GM23338 (cell line): ENCODE data around the gene DCAF10. TPM values are rescaled to one million over a fixed set of nuclear protein-coding genes. Genes with fewer than 3 reads are reported as not detected.

Experiments
- ATAC-seq: fragments of 200-7000 bp; cut with Tn5 transposase; 3 replicates; pipeline ENCODE4 v1.9.1; 2020
- DNase-seq: peaks from one replicate; pipeline ENCODE4 v3.0.0-alpha.2; 2015; ENCODE audit warnings: low spot score
- H2AFZ ChIP-seq: fragments of 200-600 bp; sonication (generic); 2 replicates; pipeline ENCODE4 v1.8.0; 2016; ENCODE audit warnings: antibody characterized with exemption, mild to moderate bottlenecking, moderate library complexity
- H3F3A ChIP-seq: fragments of 200-600 bp; sonication (generic); replicated peaks from 2 replicates; pipeline ENCODE4 v1.8.0; 2017; ENCODE audit warnings: antibody characterized with exemption, mixed run types, low read depth
- H3K27ac ChIP-seq: fragments of 200-600 bp; sonication (generic); 2 replicates; pipeline ENCODE4 v1.6.1; 2016; ENCODE audit warnings: low read depth
- H3K27me3 ChIP-seq: fragments of 200-600 bp; sonication (generic); 2 replicates; pipeline ENCODE4 v1.8.0; 2016; ENCODE audit warnings: mild to moderate bottlenecking, mixed run types, moderate library complexity; ENCODE audit not compliant: insufficient read depth
- H3K36me3 ChIP-seq: fragments of 200-600 bp; sonication (generic); 2 replicates; pipeline ENCODE4 v1.8.0; 2016; ENCODE audit warnings: mild to moderate bottlenecking; ENCODE audit not compliant: insufficient read depth
- H3K4me1 ChIP-seq: fragments of 200-600 bp; sonication (generic); 2 replicates; pipeline ENCODE4 v1.8.0; 2016; ENCODE audit warnings: mild to moderate bottlenecking, moderate library complexity; ENCODE audit not compliant: insufficient read depth
- H3K4me2 ChIP-seq: fragments of 200-600 bp; sonication (generic); 2 replicates; pipeline ENCODE4 v1.7.1; 2017; ENCODE audit warnings: mixed run types
- H3K4me3 ChIP-seq: fragments of 200-600 bp; sonication (generic); 2 replicates; pipeline ENCODE4 v1.6.1; 2016; ENCODE audit warnings: mixed run types
- H3K79me2 ChIP-seq: fragments of 200-600 bp; sonication (generic); replicated peaks from 2 replicates; pipeline ENCODE4 v1.8.0; 2017; ENCODE audit warnings: mild to moderate bottlenecking; ENCODE audit not compliant: insufficient read depth
- H3K9me2 ChIP-seq: fragments of 200-600 bp; sonication (generic); 2 replicates; pipeline ENCODE4 v1.8.0; 2017; ENCODE audit not compliant: insufficient read depth
- H4K20me1 ChIP-seq: fragments of 200-600 bp; sonication (generic); replicated peaks from 2 replicates; pipeline ENCODE4 v1.8.0; 2017; ENCODE audit warnings: mild to moderate bottlenecking; ENCODE audit not compliant: insufficient read depth
- H3K27ac Mint-ChIP-seq: 2 replicates; pipeline ENCODE4 v1.8.0; 2020; ENCODE audit warnings: inconsistent platforms, mild to moderate bottlenecking, moderate library complexity, mixed read lengths
- H3K27me3 Mint-ChIP-seq: 3 replicates; pipeline ENCODE4 v1.8.0; 2022; ENCODE audit warnings: low read depth, mild to moderate bottlenecking, moderate library complexity, mixed read lengths, inconsistent platforms; ENCODE audit not compliant: insufficient read depth, poor library complexity
- H3K36me3 Mint-ChIP-seq: 3 replicates; pipeline ENCODE4 v1.8.0; 2021; ENCODE audit warnings: low read depth, mild to moderate bottlenecking, inconsistent platforms, moderate library complexity, mixed read lengths
- H3K4me1 Mint-ChIP-seq: 3 replicates; pipeline ENCODE4 v1.8.0; 2020; ENCODE audit warnings: mild to moderate bottlenecking, inconsistent platforms, mixed read lengths
- H3K4me3 Mint-ChIP-seq: 3 replicates; pipeline ENCODE4 v1.8.0; 2021; ENCODE audit warnings: moderate library complexity, mild to moderate bottlenecking, inconsistent platforms, mixed read lengths
- H3K9me3 Mint-ChIP-seq: 3 replicates; pipeline ENCODE4 v1.8.0; 2020; ENCODE audit warnings: moderate library complexity, mild to moderate bottlenecking, inconsistent platforms, mixed read lengths
- CREB1 ChIP-seq: fragments of 250-450 bp; sonication (Bioruptor Pico); IDR thresholded peaks from 2 replicates; pipeline ENCODE4 v1.5.0; 2020; ENCODE audit warnings: low read depth, mild to moderate bottlenecking, moderate library complexity
- EZH2 ChIP-seq: fragments of 200-600 bp; sonication (generic); IDR thresholded peaks from one replicate; pipeline ENCODE4 v1.8.0; 2017; ENCODE audit warnings: antibody characterized with exemption, mild to moderate bottlenecking, low read depth; ENCODE audit not compliant: unreplicated experiment
- EZH2phosphoT487 ChIP-seq: fragments of 200-600 bp; sonication (generic); IDR thresholded peaks from one replicate; pipeline ENCODE4 v1.8.1; 2018; ENCODE audit warnings: antibody characterized with exemption; ENCODE audit not compliant: unreplicated experiment
- JUNB ChIP-seq: IDR thresholded peaks from one replicate; pipeline ENCODE4 v1.6.1; 2016; ENCODE audit warnings: antibody characterized with exemption; ENCODE audit not compliant: unreplicated experiment
- NANOG ChIP-seq: IDR thresholded peaks from 2 replicates; pipeline ENCODE4 v1.6.1; 2016; ENCODE audit warnings: antibody characterized with exemption, borderline replicate concordance
- POLR2AphosphoS5 ChIP-seq: IDR thresholded peaks from 2 replicates; pipeline ENCODE4 v1.6.1; 2016; ENCODE audit warnings: antibody characterized with exemption, low read depth
- STAT1 ChIP-seq: IDR thresholded peaks from one replicate; pipeline ENCODE4 v1.6.1; 2016; ENCODE audit warnings: antibody characterized with exemption; ENCODE audit not compliant: unreplicated experiment
- ZNF114 ChIP-seq: fragments of 250-450 bp; sonication (Bioruptor Pico); IDR thresholded peaks from 2 replicates; pipeline ENCODE4 v1.5.0; 2020; ENCODE audit warnings: mild to moderate bottlenecking, moderate library complexity
- polyA plus RNA-seq: library from polyadenylated mRNA; unstranded; fragments of >200 nt; fragmentation: Nextera tagmentation; extraction: Ambion mirVana; gene quantifications from 2 replicates; pipeline ENCODE4 v1.2.1, GENCODE V29; 2016
- total RNA-seq: library from RNA; depleted of rRNA; stranded (reverse); fragments of >200 nt; shearing (Covaris generic); gene quantifications from 2 replicates; pipeline ENCODE4 v1.2.3, GENCODE V29; 2014
- TF ChIP-seq, protein P1 (sequence below), 2 experiments: fragments of 200-600 bp in 1 of 2; sonication (generic) in 1 of 2; conservative IDR thresholded peaks; 2 replicates each; pipeline versions ENCODE4 v1.5.1 to v1.6.1; 2016 to 2017; ENCODE audit warnings: antibody characterized with exemption in 2 of 2, low read depth in 2 of 2, mild to moderate bottlenecking in 2 of 2, moderate library complexity in 1 of 2
- TF ChIP-seq, protein P2 (sequence below): fragments of 250-450 bp; sonication (Bioruptor Pico); IDR thresholded peaks from 2 replicates; pipeline ENCODE4 v1.5.0; 2020; ENCODE audit warnings: mild to moderate bottlenecking, moderate library complexity
- TF ChIP-seq, protein P3 (sequence below): IDR thresholded peaks from 2 replicates; pipeline ENCODE4 v1.6.1; 2016; ENCODE audit warnings: antibody characterized with exemption

Gene DCAF10
- total and polyA plus RNA-seq, 2 experiments from 2014 or later: 6.6 to 11.5 TPM

DNA sequence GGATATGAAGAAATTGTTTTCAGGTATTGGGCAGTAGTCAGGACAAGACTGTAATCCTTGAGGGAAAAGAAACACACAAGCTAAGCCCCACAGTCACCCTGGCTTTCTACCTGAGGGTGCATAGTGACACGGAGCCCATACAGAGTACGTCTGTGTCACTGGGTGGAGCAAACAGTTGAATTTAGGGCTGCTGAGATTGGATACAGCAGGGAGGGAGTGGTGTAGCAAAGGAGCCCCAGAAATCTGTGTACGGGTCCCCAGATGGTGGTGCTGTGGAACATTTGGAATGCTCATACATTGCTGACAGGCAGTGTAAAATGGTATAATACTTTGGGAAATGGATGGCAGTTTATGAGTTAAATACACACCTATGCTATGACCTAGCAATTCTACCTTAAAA is 41.9 kb upstream of the DCAF10 start (continued):
- TF ChIP-seq, protein P1, sequence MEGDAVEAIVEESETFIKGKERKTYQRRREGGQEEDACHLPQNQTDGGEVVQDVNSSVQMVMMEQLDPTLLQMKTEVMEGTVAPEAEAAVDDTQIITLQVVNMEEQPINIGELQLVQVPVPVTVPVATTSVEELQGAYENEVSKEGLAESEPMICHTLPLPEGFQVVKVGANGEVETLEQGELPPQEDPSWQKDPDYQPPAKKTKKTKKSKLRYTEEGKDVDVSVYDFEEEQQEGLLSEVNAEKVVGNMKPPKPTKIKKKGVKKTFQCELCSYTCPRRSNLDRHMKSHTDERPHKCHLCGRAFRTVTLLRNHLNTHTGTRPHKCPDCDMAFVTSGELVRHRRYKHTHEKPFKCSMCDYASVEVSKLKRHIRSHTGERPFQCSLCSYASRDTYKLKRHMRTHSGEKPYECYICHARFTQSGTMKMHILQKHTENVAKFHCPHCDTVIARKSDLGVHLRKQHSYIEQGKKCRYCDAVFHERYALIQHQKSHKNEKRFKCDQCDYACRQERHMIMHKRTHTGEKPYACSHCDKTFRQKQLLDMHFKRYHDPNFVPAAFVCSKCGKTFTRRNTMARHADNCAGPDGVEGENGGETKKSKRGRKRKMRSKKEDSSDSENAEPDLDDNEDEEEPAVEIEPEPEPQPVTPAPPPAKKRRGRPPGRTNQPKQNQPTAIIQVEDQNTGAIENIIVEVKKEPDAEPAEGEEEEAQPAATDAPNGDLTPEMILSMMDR (conservative IDR thresholded peaks at IDR 0.05; ENCODE audit: low read depth in 2 of 2): no peak
- no peak for TF ChIP-seq EZH2

DNA sequence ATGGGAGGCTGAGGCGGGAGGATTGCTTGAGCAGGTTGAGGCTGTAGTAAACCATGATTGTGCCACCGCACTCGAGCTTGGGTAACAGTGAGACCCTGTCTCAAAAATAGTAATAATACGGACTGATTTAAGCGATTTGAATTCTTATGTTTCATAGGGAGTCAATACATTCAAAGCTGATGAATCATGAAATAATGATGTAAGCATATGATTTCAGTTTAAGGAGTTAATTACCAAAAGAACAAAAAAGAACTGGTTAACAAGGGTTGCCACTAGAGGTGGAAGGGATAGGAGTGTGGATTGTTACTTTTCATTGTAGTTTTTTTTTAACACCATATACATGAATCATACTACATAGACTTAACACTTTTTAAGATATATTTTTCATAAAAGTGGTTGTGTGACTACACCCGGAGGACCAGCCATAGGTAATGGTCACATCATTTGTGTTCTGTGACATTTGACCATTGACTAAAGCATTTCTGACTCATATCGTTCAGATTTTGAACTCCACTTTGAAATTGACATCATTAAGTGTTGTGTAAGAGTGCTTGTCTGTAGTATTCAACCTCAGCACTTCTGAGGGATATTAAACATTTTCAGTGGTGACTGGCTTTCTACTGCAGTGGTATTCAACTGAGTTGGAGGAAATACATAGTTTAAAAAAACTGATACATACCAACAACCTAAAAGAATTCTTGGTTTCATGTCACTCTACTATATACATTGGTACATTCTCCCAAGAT is 40.0 kb upstream of the DCAF10 start:
- no peak overlapping the region for H3K27ac Mint-ChIP-seq
- no peak for TF ChIP-seq CREB1 (CRISPR knock-in tag)
- TF ChIP-seq NANOG: no peak
- TF ChIP-seq EZH2: no peak
- no peak for TF ChIP-seq POLR2AphosphoS5
- TF ChIP-seq EZH2phosphoT487: no peak
- TF ChIP-seq, protein P1 (conservative IDR thresholded peaks at IDR 0.05; ENCODE audit: low read depth in 2 of 2): no peak
- TF ChIP-seq, protein P2, sequence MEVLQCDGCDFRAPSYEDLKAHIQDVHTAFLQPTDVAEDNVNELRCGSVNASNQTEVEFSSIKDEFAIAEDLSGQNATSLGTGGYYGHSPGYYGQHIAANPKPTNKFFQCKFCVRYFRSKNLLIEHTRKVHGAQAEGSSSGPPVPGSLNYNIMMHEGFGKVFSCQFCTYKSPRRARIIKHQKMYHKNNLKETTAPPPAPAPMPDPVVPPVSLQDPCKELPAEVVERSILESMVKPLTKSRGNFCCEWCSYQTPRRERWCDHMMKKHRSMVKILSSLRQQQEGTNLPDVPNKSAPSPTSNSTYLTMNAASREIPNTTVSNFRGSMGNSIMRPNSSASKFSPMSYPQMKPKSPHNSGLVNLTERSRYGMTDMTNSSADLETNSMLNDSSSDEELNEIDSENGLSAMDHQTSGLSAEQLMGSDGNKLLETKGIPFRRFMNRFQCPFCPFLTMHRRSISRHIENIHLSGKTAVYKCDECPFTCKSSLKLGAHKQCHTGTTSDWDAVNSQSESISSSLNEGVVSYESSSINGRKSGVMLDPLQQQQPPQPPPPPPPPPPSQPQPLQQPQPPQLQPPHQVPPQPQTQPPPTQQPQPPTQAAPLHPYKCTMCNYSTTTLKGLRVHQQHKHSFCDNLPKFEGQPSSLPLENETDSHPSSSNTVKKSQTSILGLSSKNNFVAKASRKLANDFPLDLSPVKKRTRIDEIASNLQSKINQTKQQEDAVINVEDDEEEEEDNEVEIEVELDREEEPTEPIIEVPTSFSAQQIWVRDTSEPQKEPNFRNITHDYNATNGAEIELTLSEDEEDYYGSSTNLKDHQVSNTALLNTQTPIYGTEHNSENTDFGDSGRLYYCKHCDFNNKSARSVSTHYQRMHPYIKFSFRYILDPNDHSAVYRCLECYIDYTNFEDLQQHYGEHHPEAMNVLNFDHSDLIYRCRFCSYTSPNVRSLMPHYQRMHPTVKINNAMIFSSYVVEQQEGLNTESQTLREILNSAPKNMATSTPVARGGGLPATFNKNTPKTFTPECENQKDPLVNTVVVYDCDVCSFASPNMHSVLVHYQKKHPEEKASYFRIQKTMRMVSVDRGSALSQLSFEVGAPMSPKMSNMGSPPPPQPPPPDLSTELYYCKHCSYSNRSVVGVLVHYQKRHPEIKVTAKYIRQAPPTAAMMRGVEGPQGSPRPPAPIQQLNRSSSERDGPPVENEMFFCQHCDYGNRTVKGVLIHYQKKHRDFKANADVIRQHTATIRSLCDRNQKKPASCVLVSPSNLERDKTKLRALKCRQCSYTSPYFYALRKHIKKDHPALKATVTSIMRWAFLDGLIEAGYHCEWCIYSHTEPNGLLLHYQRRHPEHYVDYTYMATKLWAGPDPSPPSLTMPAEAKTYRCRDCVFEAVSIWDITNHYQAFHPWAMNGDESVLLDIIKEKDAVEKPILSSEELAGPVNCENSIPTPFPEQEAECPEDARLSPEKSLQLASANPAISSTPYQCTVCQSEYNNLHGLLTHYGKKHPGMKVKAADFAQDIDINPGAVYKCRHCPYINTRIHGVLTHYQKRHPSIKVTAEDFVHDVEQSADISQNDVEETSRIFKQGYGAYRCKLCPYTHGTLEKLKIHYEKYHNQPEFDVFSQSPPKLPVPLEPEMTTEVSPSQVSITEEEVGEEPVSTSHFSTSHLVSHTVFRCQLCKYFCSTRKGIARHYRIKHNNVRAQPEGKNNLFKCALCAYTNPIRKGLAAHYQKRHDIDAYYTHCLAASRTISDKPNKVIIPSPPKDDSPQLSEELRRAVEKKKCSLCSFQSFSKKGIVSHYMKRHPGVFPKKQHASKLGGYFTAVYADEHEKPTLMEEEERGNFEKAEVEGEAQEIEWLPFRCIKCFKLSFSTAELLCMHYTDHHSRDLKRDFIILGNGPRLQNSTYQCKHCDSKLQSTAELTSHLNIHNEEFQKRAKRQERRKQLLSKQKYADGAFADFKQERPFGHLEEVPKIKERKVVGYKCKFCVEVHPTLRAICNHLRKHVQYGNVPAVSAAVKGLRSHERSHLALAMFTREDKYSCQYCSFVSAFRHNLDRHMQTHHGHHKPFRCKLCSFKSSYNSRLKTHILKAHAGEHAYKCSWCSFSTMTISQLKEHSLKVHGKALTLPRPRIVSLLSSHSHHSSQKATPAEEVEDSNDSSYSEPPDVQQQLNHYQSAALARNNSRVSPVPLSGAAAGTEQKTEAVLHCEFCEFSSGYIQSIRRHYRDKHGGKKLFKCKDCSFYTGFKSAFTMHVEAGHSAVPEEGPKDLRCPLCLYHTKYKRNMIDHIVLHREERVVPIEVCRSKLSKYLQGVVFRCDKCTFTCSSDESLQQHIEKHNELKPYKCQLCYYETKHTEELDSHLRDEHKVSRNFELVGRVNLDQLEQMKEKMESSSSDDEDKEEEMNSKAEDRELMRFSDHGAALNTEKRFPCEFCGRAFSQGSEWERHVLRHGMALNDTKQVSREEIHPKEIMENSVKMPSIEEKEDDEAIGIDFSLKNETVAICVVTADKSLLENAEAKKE (CRISPR knock-in tag): no peak
- TF ChIP-seq ZNF114 (CRISPR knock-in tag): no peak
- TF ChIP-seq, protein P3, sequence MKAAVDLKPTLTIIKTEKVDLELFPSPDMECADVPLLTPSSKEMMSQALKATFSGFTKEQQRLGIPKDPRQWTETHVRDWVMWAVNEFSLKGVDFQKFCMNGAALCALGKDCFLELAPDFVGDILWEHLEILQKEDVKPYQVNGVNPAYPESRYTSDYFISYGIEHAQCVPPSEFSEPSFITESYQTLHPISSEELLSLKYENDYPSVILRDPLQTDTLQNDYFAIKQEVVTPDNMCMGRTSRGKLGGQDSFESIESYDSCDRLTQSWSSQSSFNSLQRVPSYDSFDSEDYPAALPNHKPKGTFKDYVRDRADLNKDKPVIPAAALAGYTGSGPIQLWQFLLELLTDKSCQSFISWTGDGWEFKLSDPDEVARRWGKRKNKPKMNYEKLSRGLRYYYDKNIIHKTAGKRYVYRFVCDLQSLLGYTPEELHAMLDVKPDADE: no peak
- TF ChIP-seq JUNB: no peak
- no peak for TF ChIP-seq STAT1

More for the DNA sequence above, 40.0 kb upstream of the DCAF10 start:
- peaks cover 10% of the 10 kb centered on the region; the same call in 2 of the 3 replicates for H3K36me3 Mint-ChIP-seq
- no peak overlapping the region for H3K4me3 Mint-ChIP-seq
- Histone ChIP-seq H3K4me3 (no peak overlapping the region), H4K20me1 (peaks cover 1% of the 10 kb centered on the region), H3K4me1 (no peaks in the 10 kb centered on the region), H2AFZ (no peak overlapping the region), H3K9me2 (no peaks in the 10 kb centered on the region), H3K27me3 (no peaks in the 10 kb centered on the region), H3K27ac (no peak overlapping the region), H3K36me3 (no peaks in the 10 kb centered on the region), H3K79me2 (no peaks in the 10 kb centered on the region), H3F3A (no peaks in the 10 kb centered on the region), H3K4me2 (no peak overlapping the region)
- no peak for ATAC-seq
- H3K4me1 Mint-ChIP-seq: no peaks in the 10 kb centered on the region
- DNase-seq: no peak
- H3K27me3 Mint-ChIP-seq: no peaks in the 10 kb centered on the region
- 0 out of 3 replicates have a peak, but pooled peaks cover 3% of the 10 kb centered on the region for H3K9me3 Mint-ChIP-seq
